Fibroblast of skin of back (primary cell): ENCODE data around the gene VPS4B. TPM values are rescaled to one million over a fixed set of nuclear protein-coding genes. Genes with fewer than 3 reads are reported as not detected.
"Not testable (repeated sequence)": the region's sequence is repeated elsewhere in the genome, so short reads cannot be mapped to it uniquely, and the experiment has no call there.

Experiments
- DNase-seq: peaks from one replicate; pipeline ENCODE4 v3.0.0-alpha.2; 2013
- polyA plus RNA-seq, 2 experiments: library from polyadenylated mRNA; unstranded; fragments of 120-200 nt; gene quantifications; one replicate each; pipeline ENCODE4 v1.2.1, GENCODE V29; 2013; ENCODE audit not compliant: insufficient read length in 2 of 2

The VPS4B gene
- polyA plus RNA-seq (2013, experiment 1 of 2; ENCODE audit: insufficient read length), result 41.4 TPM
- 35.6 TPM for polyA plus RNA-seq (2013, experiment 2 of 2; ENCODE audit: insufficient read length)

DNA sequence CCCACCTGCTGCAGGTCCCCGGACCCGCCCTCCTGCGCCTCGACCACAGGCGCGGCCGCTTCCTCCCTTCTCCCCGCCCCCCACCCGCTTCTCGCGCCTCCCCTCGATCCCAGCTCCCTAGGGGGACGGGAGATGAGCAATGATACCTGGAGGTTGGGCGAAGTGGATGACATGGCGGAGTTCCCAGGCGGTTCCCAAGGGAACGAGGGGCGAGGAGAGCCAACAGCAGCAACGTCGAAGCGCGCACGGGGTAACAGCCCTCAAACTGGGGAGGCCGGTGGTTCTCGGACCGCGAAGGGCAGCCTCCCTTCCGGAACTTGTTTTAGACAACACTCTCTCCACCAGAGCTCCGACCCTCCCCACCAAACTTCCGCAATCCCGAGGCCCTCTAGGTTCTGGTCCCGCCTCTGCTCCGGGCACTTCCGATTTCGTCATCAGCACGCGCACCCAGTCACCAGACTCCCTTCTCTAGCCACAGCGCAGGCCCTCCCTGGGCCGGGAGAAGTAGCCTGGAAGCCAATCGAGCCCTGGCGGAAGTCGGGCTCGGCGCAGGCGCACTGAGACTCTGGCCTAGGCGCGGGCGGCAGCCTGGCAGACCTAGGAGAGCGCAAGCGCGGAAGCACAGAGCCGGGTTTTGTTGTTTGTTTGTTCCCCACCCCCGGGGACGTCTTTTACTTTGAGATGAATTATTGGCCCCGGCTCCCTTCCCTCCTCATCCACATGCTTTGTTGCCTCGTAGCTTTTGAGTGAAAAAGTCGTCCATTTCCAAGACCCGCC lies at the start of gene VPS4B:
Gene VPS4B (minus strand): TSS at position 390 of the 777 bp plus-strand sequence. CDS start 217 bp downstream, at position 173.
- peak; percentile 99 for DNase-seq

DNA sequence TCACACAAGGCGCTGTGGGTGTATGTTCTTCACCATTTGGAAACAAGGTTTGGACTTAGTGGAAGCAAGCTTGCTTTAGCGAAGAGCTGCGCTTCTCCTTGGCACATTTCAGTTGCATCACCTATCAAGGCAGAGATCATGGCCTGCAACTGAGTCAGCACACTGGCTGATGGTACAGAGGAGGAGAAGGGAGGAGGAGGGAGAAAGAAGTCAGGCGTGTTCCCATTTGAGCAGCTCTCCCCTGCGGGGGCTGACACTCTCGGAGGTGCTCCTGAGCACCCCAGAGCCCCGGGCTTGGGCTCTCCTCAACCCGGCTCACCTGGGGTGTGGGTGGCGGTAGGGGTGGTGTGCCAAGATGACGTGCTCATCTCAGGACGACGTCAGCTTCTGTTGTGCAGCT lies 48.5 kb upstream of the VPS4B start:
- no peak for DNase-seq

DNA sequence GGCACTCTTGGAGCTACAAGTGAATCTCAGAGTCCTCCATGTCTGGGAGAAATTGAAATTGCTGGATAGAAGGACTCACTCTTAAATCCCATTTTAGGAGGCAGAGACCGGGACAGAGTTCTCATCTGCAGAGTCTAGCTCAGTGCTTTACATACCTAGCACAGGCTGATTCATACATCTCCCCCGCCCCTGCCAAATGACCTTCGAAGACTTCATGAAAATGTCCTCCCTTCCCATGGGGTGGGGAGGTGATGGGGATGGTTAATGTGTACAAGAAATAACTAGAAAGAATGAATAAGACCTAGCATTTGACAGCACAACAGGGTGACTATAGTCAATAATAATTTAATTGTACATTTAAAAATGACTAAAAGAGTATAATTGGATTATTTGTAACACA lies 46.3 kb upstream of the VPS4B start:
- no peak for DNase-seq

DNA sequence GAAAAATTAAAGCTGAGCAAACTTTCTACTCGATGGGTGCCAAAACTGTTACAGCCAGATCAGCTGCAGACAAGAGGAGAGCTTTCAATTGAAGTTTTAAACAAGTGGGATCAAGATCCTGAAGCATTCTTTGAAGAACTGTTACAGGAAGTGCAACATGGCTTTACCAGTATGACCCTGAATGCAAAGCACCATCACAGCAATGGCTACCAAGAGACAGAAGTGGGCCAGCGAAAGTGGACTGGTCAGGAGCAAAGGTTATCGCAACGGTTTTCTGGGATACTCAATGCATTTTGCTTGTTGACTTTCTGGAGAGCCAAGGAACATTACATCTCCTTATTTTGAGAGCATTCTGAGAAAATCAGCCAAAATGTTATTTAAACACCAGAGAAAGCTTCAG lies 45.4 kb upstream of the VPS4B start:
- no peak for DNase-seq

DNA sequence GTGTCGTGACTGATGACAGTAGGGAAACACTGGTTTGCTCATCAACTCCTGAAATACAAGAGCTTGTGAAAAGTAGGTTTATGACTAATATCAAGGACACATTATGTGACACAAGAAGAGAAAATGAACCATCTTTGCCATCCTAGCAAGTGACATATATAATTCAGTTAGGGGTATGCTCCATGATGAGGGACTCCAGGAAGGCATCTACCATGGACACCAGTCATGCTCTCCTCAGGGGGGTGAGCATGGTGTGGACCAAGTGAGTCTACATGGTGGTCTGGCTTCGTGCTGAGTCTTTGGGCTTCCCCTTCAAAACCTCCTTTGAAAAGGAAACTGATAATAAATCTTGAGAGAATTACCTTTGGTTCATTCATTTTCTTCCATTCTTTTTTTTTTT lies 42.8 kb upstream of the VPS4B start:
- no peak for DNase-seq

DNA sequence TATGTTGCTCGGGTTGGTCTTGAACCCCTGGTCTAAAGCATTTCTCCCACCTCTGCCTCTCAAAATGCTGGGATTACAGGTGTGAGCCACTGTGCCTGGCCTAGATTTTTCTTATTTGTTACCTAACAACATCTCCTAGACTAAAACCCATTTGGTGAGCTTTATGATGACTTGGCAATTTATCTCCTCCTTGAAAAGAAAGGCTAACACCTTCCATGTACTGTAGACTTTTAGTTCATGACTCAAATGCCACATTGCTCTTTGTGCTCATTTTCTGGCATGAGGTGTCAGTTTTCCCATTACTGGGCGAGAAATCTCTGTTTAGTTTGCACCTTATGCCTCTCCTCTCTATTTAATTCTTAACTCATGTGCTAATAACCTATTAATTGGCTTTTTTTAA lies 42.2 kb upstream of the VPS4B start:
- DNase-seq, result no peak

DNA sequence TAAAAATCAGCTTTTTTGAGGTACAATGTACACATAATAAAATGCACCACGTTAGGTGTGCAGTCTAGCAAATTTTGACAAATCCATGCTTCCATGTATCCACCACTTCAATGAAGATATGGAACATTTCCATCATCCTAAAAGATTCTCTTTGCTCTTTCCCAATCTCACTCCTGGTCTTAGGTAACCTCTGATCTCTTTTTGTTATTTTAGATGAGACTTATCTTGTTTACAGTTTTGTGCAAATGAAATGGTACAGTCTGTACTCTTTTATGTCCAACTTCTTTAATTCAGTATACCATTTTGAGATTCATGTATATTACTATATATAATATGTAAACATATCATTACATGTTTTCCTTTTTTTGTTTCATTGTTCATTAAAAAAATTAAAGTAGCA lies 38.1 kb upstream of the VPS4B start:
- no peak for DNase-seq

DNA sequence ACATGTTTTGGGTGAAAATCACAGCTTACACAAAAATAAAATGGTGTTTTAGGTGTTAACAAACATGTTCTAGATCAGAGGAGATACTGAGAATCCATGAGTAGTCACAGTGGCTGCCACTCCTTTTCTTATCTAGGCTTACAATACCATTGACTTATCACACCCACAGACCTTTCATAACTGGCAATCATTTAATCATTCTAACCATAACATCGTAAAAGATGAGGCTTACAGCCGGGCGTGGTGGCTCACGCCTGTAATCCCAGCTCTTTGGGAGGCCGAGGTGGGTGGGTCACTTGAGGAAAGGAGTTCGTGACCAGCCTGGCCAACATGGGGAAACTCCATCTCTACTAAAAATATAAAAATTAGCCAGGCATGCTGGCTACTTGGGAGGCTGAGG lies 35.7 kb upstream of the VPS4B start:
- DNase-seq, result no peak

DNA sequence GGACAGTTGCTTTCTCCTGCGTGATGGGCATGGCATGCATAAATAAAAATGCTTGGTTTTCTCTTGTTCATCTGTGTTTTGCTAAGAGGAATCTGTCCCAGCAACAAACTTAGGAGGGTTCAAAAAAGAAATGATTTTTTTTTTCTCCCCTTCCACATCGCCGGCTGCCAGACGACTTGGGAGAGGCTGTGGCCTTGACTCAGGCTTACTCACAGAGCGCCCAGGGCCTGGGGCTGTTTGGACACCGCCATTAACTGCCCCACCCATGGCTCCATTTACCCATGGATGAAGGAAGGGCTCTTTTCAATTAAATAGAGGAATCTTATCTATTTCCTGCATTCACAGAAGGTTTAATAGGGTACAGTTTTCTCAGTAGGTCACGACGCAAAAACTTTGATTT lies 32.2 kb upstream of the VPS4B start:
- DNase-seq, result peak; percentile 80

DNA sequence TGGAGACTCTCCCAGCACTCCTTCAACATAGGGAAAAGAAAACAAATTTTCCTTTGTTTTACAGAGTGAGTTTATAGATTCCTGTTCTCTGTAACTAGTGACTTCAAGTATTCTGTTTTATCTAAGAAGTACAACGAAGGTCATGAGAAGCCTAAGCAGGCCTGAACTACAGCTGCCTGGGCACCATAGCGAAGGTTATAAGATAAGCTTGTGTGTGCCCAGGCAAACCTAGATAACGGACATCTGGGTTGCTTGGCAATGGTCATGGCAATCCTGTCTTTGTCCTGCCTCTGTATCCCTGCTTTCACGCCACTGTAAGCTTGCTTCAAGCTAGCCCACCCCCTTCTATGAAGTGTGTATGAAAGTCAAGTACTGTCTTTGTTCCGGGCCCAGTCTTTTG lies 30.5 kb upstream of the VPS4B start:
- DNase-seq, result not testable (repeated sequence)

DNA sequence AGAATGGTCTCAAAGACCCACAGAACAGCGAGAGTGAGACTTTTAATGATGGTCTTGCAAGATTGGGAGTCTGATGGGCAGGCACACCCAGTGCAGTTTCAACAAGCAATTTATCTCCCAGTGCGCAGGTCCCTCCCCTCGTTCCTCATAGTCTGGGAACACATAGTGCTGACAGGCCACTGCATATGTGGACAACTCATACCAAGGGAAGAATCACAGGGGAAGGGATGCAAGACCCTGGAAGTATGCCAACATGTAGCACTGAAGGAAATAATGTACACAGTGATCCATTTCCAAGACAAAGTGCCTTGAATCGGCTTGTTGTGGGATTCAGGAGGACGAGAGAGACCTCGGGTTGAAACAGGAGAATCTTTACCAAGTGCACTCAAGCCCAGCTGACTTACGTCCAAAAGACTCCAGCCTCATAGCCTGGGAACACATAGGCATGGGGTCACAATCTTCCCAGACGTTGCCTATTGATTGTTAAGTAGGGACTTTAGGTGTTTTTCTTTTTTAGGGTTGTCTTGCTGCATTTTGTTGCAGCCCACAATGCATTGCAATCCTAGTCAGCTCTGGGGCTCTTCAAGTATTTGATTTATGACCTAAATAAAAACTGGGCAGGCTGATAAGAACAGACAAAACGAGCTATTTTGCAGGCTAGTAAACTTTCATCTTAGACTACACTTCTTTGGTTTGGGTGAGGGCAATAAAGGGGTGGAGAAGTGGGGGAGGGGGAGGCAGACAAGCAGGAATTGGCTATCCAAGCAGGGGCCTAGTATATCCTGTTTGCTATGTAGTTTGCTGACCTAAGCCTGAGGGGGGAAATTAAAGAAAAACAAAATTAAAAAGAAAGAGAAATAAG lies 29.8 kb upstream of the VPS4B start:
- DNase-seq, result peak; percentile 60

DNA sequence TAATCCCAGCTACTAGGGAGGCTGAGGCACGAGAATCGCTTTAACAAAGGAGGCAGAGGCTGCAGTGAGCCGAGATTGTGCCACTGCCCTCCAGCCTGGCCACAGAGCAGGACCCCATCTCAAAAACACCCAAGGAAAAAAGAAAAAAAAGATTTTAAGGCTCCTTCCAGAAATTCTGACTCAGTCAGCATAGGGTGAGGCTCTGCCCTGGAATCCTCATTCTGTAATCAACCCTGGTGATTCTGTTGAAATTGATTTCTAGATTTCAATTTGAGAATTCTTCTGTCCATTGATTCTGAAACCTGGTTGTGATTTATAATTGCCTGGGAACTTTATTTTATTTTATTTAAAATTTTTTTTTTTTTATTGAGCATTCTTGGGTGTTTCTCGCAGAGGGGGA lies 27.1 kb upstream of the VPS4B start:
- no peak for DNase-seq

DNA sequence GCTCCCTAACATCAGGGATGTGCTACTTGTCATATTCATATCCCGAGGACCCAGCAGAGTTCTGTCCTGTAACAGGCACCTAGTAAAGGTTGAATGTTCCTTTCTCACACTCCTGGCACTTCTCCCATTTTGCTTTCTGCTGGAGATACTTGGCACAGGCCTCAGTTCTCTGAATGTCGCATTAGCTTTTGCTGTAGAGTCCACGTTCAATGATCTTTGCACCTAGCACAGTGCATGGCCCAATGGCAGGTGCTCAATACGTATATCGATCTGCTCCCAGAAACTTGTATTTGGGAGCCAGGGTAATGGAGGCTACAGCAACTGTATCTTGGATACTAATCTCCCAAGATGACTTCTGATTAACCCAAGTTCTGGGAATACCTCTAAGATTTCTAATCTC lies 24.8 kb upstream of the VPS4B start:
- DNase-seq, result no peak

DNA sequence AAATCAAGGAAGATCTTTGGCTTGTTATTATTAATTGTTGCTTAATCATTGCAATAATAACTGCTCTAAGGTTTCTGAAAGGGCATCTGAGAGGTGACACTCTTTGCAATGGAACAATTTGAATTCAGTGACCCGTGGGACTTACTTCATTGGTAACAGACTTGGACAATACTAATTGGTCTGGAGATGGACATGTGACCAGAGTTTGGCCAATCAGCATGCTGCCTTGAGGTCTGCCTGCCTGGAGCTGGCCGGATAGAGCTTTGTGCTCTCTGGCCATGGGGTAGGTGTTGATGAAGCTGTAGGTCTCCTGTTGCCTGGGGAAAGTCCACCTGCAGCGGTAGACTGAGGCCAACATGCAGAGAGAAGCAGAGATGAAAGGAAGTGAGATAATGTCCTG lies 24.0 kb upstream of the VPS4B start:
- DNase-seq, result no peak

DNA sequence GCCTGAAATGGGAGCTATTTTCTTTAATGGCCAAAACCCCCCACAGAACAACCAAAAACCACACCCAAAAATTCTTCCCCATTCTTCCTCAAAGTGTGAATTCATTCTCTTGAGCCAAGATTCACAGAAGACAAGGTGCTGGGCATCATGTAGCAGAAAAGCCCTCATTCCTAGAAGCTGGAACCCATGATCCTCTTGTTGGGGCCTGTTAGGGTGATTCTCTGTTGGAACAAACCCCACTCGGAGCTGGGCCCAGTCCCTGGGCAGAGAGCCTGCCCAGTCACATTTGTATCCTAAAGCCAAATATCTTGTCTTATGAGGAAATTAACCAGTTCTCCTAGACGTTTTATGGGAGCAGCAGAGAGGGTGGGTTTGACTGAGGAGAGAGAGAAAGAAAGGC lies 22.8 kb upstream of the VPS4B start:
- no peak for DNase-seq

DNA sequence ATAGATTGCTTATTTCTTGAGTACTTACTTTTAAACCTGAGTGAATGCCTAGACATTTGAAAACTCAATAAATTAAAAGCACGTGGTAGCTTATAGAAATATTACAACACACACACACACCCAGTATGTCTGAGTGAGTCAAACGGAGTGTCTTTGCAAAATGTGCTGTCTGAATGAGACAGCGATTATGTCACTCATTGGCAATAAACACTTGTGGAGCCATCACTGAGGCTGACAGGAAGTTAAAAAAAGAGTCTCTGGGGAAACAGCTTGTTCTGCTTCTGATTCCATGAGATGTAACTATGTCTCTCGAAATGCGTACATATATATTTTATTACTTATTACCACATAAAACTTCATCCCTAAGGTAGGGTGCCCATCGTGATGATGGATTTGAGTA lies 22.3 kb upstream of the VPS4B start:
- peak; percentile 88 for DNase-seq

DNA sequence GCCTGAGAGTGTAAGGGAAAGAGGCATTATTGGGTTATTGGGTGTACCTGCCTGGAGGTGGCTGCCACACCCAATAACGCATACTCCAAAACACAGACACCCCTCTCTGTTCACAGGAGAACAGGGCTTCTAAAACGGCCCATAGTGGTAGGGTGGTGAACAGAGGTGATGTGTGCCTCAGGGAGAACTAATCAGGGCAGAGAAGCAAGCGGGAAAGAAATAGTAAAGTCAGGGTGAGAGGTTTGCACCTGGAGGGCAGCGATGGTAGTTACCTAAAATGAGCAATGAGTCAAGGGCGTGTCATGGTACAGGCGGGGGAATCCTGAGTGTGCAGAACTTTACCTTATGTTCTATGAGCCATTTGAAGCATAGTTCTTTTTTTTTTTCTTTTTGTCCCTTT lies 21.6 kb upstream of the VPS4B start:
- no peak for DNase-seq

DNA sequence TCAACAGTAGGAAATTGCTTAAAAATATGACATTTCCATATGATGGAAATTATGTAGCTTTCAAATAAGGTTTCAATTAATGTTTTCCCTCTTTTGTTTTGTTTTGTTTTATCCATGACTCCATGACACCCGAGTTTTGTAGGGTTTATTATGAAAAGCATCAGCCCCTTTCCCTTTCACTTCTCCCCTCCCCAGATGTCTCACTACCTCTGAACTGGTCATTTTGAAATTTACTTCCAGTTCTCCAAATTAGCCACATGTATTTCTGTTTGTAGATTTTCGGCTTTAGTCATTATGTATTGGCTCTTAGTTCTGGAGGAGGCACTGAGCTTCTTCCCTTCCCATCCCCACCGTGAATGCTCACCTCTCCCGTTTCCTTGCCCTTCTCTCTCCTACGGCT lies 18.6 kb upstream of the VPS4B start:
- DNase-seq, result no peak

DNA sequence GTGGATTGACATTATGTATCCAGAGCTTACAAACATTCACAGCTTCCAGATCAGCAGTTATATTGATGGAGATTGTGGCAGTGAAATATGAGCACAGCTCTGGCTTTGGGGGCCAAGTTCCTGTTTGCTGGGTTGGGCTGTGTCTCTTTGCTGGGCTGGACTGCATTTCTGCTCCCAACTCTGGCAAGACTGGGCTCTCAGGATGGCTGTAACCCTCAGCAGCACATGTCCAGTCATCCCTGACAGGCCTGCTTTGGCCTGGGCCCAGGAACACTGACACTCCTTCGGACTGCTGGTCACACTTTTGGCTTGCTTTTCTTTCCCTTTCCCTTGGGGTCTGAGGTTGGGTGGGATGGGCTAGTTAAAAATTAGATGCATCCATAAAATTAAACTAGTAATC lies 17.9 kb upstream of the VPS4B start:
- DNase-seq, result peak; percentile 36

DNA sequence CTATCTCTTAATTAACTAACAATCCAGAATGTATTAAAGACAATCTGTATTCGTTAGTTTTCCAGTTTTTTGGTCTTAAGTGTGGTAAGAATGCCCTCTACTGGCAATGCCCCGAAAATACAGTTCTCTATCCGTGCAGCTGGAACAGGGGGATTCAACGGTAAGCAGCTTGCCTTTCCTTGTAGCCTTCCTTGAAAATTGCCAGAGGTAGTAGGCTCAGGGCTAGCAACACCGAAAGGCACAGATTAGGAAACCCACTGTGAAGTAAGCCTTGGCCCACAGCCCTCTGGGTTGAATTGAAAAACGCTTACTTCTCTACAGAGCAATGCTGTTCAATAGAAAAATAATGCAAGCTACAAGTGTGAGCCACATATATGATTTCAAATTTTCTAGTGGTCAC lies 17.1 kb upstream of the VPS4B start:
- peak; percentile 54 for DNase-seq

DNA sequence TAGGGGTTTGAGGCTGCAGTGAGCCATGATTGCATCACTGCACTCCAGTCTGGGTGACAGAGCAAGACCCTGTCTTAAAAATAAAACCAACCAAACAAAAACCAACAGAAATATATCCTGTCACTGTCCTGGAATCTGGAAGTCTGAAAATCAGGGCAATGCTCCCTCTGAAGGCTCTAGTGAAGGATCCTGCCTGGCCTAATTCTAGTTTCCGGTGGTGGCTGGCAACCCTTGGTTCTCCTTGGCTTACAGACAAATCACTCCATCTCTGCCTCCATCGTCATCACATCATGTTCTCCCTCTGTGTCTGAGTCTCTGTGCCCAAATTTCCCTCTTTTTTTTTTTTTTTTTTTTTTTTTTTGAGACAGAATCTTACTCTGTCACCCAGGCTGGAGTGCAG lies 15.9 kb upstream of the VPS4B start:
- peak; percentile 27 for DNase-seq

DNA sequence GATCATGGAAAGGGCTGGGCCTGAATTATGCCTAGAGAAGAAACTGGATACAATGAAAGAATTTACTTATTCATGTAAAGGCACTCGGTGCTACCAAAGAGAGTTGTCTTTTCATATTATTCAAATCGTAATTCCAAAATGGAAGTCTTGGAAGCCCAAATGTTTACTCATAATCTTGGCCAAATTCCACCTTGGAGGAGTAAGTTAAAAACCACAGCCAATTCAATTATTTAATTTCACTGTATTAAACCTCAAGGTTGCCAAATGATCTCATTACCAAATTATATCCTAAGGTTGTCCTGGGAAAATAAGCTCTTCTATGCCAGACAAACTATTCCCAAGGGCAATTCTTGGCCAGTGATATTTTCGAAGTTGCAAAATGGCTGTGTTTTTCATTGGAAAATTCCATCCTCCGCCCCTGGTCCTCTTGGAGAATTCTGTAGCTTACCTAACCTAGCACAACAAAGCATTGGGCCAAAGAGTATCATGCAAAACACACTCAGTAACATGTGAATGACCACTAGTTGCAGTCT lies 11.1 kb upstream of the VPS4B start:
- DNase-seq, result no peak

DNA sequence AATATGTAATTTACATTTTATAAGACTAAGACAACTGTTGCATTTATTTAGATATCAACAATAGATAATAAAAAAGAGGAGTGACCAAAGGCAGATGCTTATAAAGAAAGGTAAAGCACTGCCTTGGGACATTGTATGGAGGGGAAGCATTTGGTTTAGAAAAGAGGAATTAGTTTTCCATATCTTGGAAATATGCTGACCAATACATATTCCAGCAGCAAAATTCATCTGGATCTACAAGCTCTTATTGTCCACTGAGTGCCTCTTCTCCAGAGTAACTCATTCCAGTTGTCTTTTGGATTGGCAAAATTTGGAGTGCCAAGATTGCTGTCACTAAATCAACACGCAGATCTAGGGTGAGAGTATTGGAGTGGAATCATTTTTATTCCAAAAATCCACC lies 8.9 kb upstream of the VPS4B start:
- DNase-seq, result no peak

DNA sequence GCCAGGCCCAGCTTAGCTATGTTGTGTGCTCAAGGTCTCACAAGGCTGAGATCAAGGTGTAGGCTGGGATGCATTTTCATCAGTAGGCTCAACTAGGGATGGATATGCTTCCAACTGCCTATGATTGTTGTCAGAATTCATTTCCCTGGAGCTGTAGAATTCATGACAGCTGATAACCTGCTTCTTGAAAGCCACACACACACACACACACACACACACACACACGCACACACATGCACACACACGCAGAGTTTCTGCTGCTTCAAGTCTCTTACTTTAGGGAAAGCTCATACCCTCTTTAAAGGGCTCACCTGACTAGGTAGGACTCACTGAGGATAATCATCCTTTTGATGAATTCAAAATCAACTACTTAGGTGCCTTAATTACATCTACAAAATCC lies 8.2 kb upstream of the VPS4B start:
- no peak for DNase-seq
